HepG2 (cell line): ENCODE results near the gene TAF13. TPM values are rescaled to one million over a fixed set of nuclear protein-coding genes. Genes with fewer than 3 reads are reported as not detected.
A peak's percentile ranks its signal among the peaks of the same experiment; 100 is the strongest.

Source experiments
- AKNA ChIP-seq: sonication (generic); formaldehyde crosslinking; IDR thresholded peaks from 2 replicates; pipeline ENCODE4 v1.4.0; 2020; ENCODE audit warnings: missing genetic modification reagents, borderline replicate concordance
- ATF3 ChIP-seq: sonication (generic); formaldehyde crosslinking; IDR thresholded peaks from 2 replicates; pipeline ENCODE4 v1.4.0; 2020; ENCODE audit warnings: missing genetic modification reagents
- BCL6 ChIP-seq: IDR thresholded peaks from 2 replicates; pipeline ENCODE4 v1.6.1; 2016; ENCODE audit warnings: missing genetic modification reagents, missing compliant biosample characterization
- CEBPB ChIP-seq: IDR thresholded peaks from 2 replicates; pipeline ENCODE4 v1.6.1; 2011; ENCODE audit warnings: low read depth, low read length, improper control_type of control experiment, borderline replicate concordance
- CREB3 ChIP-seq: sonication (generic); formaldehyde crosslinking; IDR thresholded peaks from 2 replicates; pipeline ENCODE4 v1.5.0; 2020; ENCODE audit warnings: missing genetic modification reagents
- MXD3 ChIP-seq: IDR thresholded peaks from 2 replicates; pipeline ENCODE4 v1.6.1; 2016; ENCODE audit warnings: mild to moderate bottlenecking, missing biosample characterization, missing genetic modification reagents
- NFKB2 ChIP-seq: sonication (generic); formaldehyde crosslinking; IDR thresholded peaks from 2 replicates; pipeline ENCODE4 v1.4.0; 2020; ENCODE audit warnings: missing genetic modification reagents, borderline replicate concordance
- SALL2 ChIP-seq: sonication (generic); formaldehyde crosslinking; IDR thresholded peaks from 2 replicates; pipeline ENCODE4 v1.8.1; 2023; ENCODE audit warnings: mild to moderate bottlenecking, missing genetic modification reagents, inconsistent platforms
- SIN3B ChIP-seq: fragments of 150-350 bp; IDR thresholded peaks from 2 replicates; pipeline ENCODE4 v1.6.1; 2014; ENCODE audit warnings: low read length
- SMAD3 ChIP-seq: sonication (generic); formaldehyde crosslinking; IDR thresholded peaks from 2 replicates; pipeline ENCODE4 v1.4.0; 2020; ENCODE audit warnings: missing genetic modification reagents
- SMARCE1 ChIP-seq: fragments of 450-650 bp; IDR thresholded peaks from 2 replicates; pipeline ENCODE4 v1.6.1; 2017; ENCODE audit warnings: borderline replicate concordance
- TBX3 ChIP-seq: fragments of 450-650 bp; IDR thresholded peaks from 2 replicates; pipeline ENCODE4 v1.6.1; 2017; ENCODE audit warnings: antibody characterized with exemption, mild to moderate bottlenecking, inconsistent platforms, borderline replicate concordance
- YEATS2 ChIP-seq: sonication (generic); formaldehyde crosslinking; IDR thresholded peaks from 2 replicates; pipeline ENCODE4 v1.4.0; 2020; ENCODE audit warnings: missing genetic modification reagents, borderline replicate concordance
- ZFP91 ChIP-seq: sonication (generic); formaldehyde crosslinking; IDR thresholded peaks from 2 replicates; pipeline ENCODE4 v1.9.0; 2022; ENCODE audit warnings: missing genetic modification reagents, mild to moderate bottlenecking, borderline replicate concordance
- ZMYM3 ChIP-seq: sonication (generic); formaldehyde crosslinking; IDR thresholded peaks from 2 replicates; pipeline ENCODE4 v1.5.1; 2020; ENCODE audit warnings: mild to moderate bottlenecking, missing genetic modification reagents
- ZNF343 ChIP-seq: sonication (generic); formaldehyde crosslinking; IDR thresholded peaks from 2 replicates; pipeline ENCODE4 v1.4.0; 2020; ENCODE audit warnings: mild to moderate bottlenecking, missing genetic modification reagents
- ZNF431 ChIP-seq: sonication (generic); formaldehyde crosslinking; IDR thresholded peaks from 2 replicates; pipeline ENCODE4 v1.9.0; 2022; ENCODE audit warnings: missing genetic modification reagents, low read depth, mild to moderate bottlenecking, borderline replicate concordance
- ZNF543 ChIP-seq: sonication (generic); formaldehyde crosslinking; IDR thresholded peaks from 2 replicates; pipeline ENCODE4 v1.4.0; 2020; ENCODE audit warnings: mild to moderate bottlenecking, missing genetic modification reagents
- ZNF569 ChIP-seq: sonication (generic); formaldehyde crosslinking; IDR thresholded peaks from 2 replicates; pipeline ENCODE4 v1.5.0; 2020; ENCODE audit warnings: mild to moderate bottlenecking, missing genetic modification reagents, moderate library complexity, borderline replicate concordance
- ZNF761 ChIP-seq: sonication (generic); formaldehyde crosslinking; conservative IDR thresholded peaks from 2 replicates; pipeline ENCODE4 v1.4.0; 2020; ENCODE audit warnings: mild to moderate bottlenecking, missing genetic modification reagents
- ZSCAN25 ChIP-seq: sonication (generic); formaldehyde crosslinking; IDR thresholded peaks from 2 replicates; pipeline ENCODE4 v1.8.0; 2022; ENCODE audit warnings: mild to moderate bottlenecking, missing genetic modification reagents
- polyA plus RNA-seq, 8 experiments: library from polyadenylated mRNA; depleted of rRNA in 3 of 8; stranded (reverse) in 7 of 8; unstranded in 1 of 8; fragments of >200 nt; fragmentation: Illumina TruSeq in 4 of 8; extraction: Trizol in 4 of 8; gene quantifications; 2 replicates each; pipeline versions ENCODE4 v1.2.1 to v1.2.3, GENCODE V29; 2011 to 2016; ENCODE audit warnings: low read depth in 4 of 8, missing spikeins in 1 of 8, mixed read lengths in 1 of 8; ENCODE audit not compliant: insufficient read depth in 1 of 8
- total RNA-seq, 5 experiments: library from RNA; depleted of rRNA; stranded (reverse); fragments of >200 nt; fragmentation: Illumina TruSeq; extraction: Trizol; gene quantifications; 2 replicates each; pipeline ENCODE4 v1.2.3, GENCODE V29; 2016; ENCODE audit warnings: low read depth in 1 of 5

TAF13 gene
- total and polyA plus RNA-seq, 2 of the 13 experiments (the other 11 are each of a cell fraction or from before 2014, with no cell fraction given), result 11.5 to 36.3 TPM

- TF ChIP-seq ZFP91 (CRISPR knock-in tag), result peak; percentile 88
- TF ChIP-seq ZSCAN25 (CRISPR knock-in tag), result peak; percentile 51; the same call in 1 of the 2 replicates
- no peak for TF ChIP-seq CREB3 (CRISPR knock-in tag)
- TF ChIP-seq CEBPB, result no peak
- TF ChIP-seq ATF3 (CRISPR knock-in tag), result peak; percentile 78
- TF ChIP-seq BCL6 (CRISPR knock-in tag), result peak; percentile 44; the same call in 1 of the 2 replicates
- peak; percentile 91 for TF ChIP-seq YEATS2 (CRISPR knock-in tag)
- peak; percentile 32; the same call in 1 of the 2 replicates for TF ChIP-seq SALL2 (CRISPR knock-in tag)
- no peak for TF ChIP-seq ZNF569 (CRISPR knock-in tag)
- TF ChIP-seq ZNF431, result no peak; the same call in 1 of the 2 replicates
- peak; percentile 65; the same call in 1 of the 2 replicates for TF ChIP-seq TBX3
- TF ChIP-seq MXD3 (CRISPR knock-in tag), result 0 out of 2 replicates have a peak, but pooled peaks have one; percentile 50
- peak; percentile 74; the same call in 1 of the 2 replicates for TF ChIP-seq SIN3B
- no peak; the same call in 1 of the 2 replicates for TF ChIP-seq AKNA (CRISPR knock-in tag)
- peak; percentile 91; the same call in 1 of the 2 replicates for TF ChIP-seq SMAD3
- peak; percentile 86 for TF ChIP-seq ZMYM3 (CRISPR knock-in tag)
- TF ChIP-seq ZNF761 (CRISPR knock-in tag), result peak; percentile 72; the same call in 1 of the 2 replicates
- peak; percentile 74 for TF ChIP-seq ZNF543 (CRISPR knock-in tag)
- TF ChIP-seq SMARCE1, result no peak
- peak; percentile 91; the same call in 1 of the 2 replicates for TF ChIP-seq NFKB2 (CRISPR knock-in tag)
- TF ChIP-seq ZNF343 (CRISPR knock-in tag), result no peak
Observed at GRCh38 chr1:109090196-109091077, 14.6 kb upstream of the TAF13 start, which contains the start of gene TMEM167B (continued).
